B cell (primary cell): ENCODE results near the gene FN3K. TPM values are rescaled to one million over a fixed set of nuclear protein-coding genes. Genes with fewer than 3 reads are reported as not detected.

Experiments
- ATAC-seq: fragments of 200-7000 bp; cut with Tn5 transposase; one replicate; pipeline ENCODE4 v1.10.0; 2021; ENCODE audit warnings: low read depth, mild to moderate bottlenecking, moderate number of reproducible peaks, moderate library complexity
- CTCF ChIA-PET: fragments of 350-600 bp; sonication (Branson Sonifier 250); formaldehyde crosslinking; loops from one replicate; lab custom pipeline; 2021; ENCODE audit warnings: antibody characterized with exemption, inconsistent platforms; lab: Charles Lee
- POLR2A ChIA-PET: fragments of 350-600 bp; sonication (Branson Sonifier 250); formaldehyde crosslinking; loops from one replicate; lab custom pipeline; 2021; ENCODE audit warnings: antibody characterized with exemption; lab: Charles Lee
- DNase-seq: peaks from one replicate; pipeline ENCODE4 v3.0.0; 2013
- H2AFZ ChIP-seq: 2 replicates; pipeline ENCODE4 v1.6.1; 2012; ENCODE audit warnings: mild to moderate bottlenecking, low read depth, low read length; ENCODE audit not compliant: insufficient read depth, poor library complexity, severe bottlenecking
- H3K27ac ChIP-seq, 2 donors: 1 replicate in 1 of 2; 2 replicates in 1 of 2; pipeline ENCODE4 v1.5.1; 2012 to 2013; ENCODE audit warnings: low read length in 2 of 2, mild to moderate bottlenecking in 2 of 2, moderate library complexity in 1 of 2
- H3K27me3 ChIP-seq, 4 experiments: fragments of 200-600 bp in 1 of 4; sonication (generic) in 1 of 4; replicated peaks in 1 of 4; 1 replicate in 2 of 4; 2 replicates in 2 of 4; pipeline versions ENCODE4 v1.6.1 to v1.7.0; 2013 to 2016; ENCODE audit warnings: low read length in 3 of 4, mild to moderate bottlenecking in 2 of 4, mixed read lengths in 1 of 4, moderate library complexity in 1 of 4; ENCODE audit not compliant: insufficient read depth in 4 of 4, control insufficient read depth in 3 of 4; ENCODE audit errors: control extremely low read depth in 1 of 4
- H3K36me3 ChIP-seq, 2 experiments: replicated peaks in 1 of 2; 1 replicate in 1 of 2; 2 replicates in 1 of 2; pipeline versions ENCODE4 v1.6.1 to v1.7.1; 2013; ENCODE audit warnings: low read length in 1 of 2; ENCODE audit not compliant: insufficient read depth in 2 of 2, control insufficient read depth in 1 of 2; ENCODE audit errors: control extremely low read depth in 1 of 2, extremely low read depth in 1 of 2
- H3K4me1 ChIP-seq, 2 donors: fragments of 200-600 bp in 1 of 2; sonication (generic) in 1 of 2; 1 replicate in 1 of 2; 2 replicates in 1 of 2; pipeline versions ENCODE4 v1.5.1 to v1.6.1; 2013 to 2017; ENCODE audit warnings: low read length in 2 of 2; ENCODE audit not compliant: control insufficient read depth in 2 of 2, insufficient read depth in 2 of 2
- H3K4me2 ChIP-seq: replicated peaks from 2 replicates; pipeline ENCODE3; 2012; ENCODE audit warnings: mild to moderate bottlenecking, low read depth, low read length; ENCODE audit not compliant: poor library complexity, severe bottlenecking
- H3K4me3 ChIP-seq, 5 experiments: fragments of 200-600 bp in 1 of 5; sonication (generic) in 1 of 5; 1 replicate in 3 of 5; 2 replicates in 2 of 5; pipeline versions ENCODE4 v1.5.1 to v1.7.0; 2011 to 2016; ENCODE audit warnings: low read length in 4 of 5, mild to moderate bottlenecking in 4 of 5, low read depth in 2 of 5, control low read depth in 1 of 5, moderate library complexity in 1 of 5; ENCODE audit not compliant: insufficient read depth in 1 of 5; ENCODE audit errors: control extremely low read depth in 1 of 5, extremely low read depth in 1 of 5
- H3K79me2 ChIP-seq: fragments of 200-600 bp; sonication (generic); one replicate; pipeline ENCODE4 v1.6.0; 2016; ENCODE audit warnings: low read length; ENCODE audit not compliant: control insufficient read depth, insufficient read depth
- H3K9ac ChIP-seq: fragments of 200-600 bp; sonication (generic); 2 replicates; pipeline ENCODE4 v1.6.1; 2017; ENCODE audit warnings: mild to moderate bottlenecking, low read length, moderate library complexity
- H3K9me3 ChIP-seq, 3 donors: one replicate each; pipeline versions ENCODE4 v1.6.1 to v1.7.1; 2013; ENCODE audit warnings: low read length in 2 of 3; ENCODE audit not compliant: control insufficient read depth in 2 of 3, insufficient read depth in 1 of 3; ENCODE audit errors: control extremely low read depth in 1 of 3
- H4K20me1 ChIP-seq: 2 replicates; pipeline ENCODE4 v1.6.0; 2012; ENCODE audit warnings: mild to moderate bottlenecking, low read length; ENCODE audit not compliant: insufficient read depth, control insufficient read depth, poor library complexity, severe bottlenecking
- H3K27ac Mint-ChIP-seq: one replicate; pipeline ENCODE4 v1.8.0; 2021; ENCODE audit warnings: mixed read lengths
- H3K27me3 Mint-ChIP-seq: one replicate; pipeline ENCODE4 v1.8.0; 2021; ENCODE audit warnings: mixed read lengths
- H3K4me1 Mint-ChIP-seq: one replicate; pipeline ENCODE4 v1.8.0; 2021; ENCODE audit warnings: mixed read lengths
- H3K4me3 Mint-ChIP-seq: one replicate; pipeline ENCODE4 v1.8.0; 2021; ENCODE audit warnings: mixed read lengths
- H3K9me3 Mint-ChIP-seq: one replicate; pipeline ENCODE4 v1.8.0; 2022; ENCODE audit warnings: mixed read lengths; ENCODE audit not compliant: insufficient read depth
- CTCF ChIP-seq: fragments of 200-600 bp; IDR thresholded peaks from one replicate; pipeline ENCODE4 v1.8.0; 2022; ENCODE audit warnings: antibody characterized with exemption, mild to moderate bottlenecking
- EZH2 ChIP-seq: IDR thresholded peaks from 2 replicates; pipeline ENCODE4 v1.6.1; 2012; ENCODE audit warnings: borderline replicate concordance, low read depth, mild to moderate bottlenecking, moderate library complexity, low read length; ENCODE audit not compliant: insufficient read depth, poor library complexity, severe bottlenecking
- WGBS: methylation state at CpG from one replicate; pipeline ENCODE4 v1.1.5; 2013; ENCODE audit warnings: missing lambda C conversion rate; ENCODE audit not compliant: insufficient coverage; 5-methylcytosine and 5-hydroxymethylcytosine counted together
- intact Hi-C: fragments of 100-400 bp; cut with micrococcal nuclease; formaldehyde crosslinking; loops from one replicate; pipeline ENCODE4 v1.10.0; 2022
- polyA plus RNA-seq: library from polyadenylated mRNA; depleted of rRNA; stranded (reverse); fragments of >200 nt; gene quantifications from 2 replicates; pipeline ENCODE4 v1.2.3, GENCODE V29; 2012
- total RNA-seq, 2 donors: library from RNA; stranded (reverse); fragments of 120-200 nt in 1 of 2; gene quantifications; 1 replicate in 1 of 2; 2 replicates in 1 of 2; pipeline versions ENCODE4 v1.2.3 to v1.2.4, GENCODE V29; 2013 to 2022

The FN3K gene
- total and polyA plus RNA-seq, 2 donors (not counting 1 experiment from before 2014, with no cell fraction given), result 1.1 to 2.6 TPM

- H3K9me3 ChIP-seq, result no peaks in the 10 kb centered on the region
- ChIA-PET CTCF (no interaction called here), POLR2A (no interaction called here)
- intact Hi-C loops, result no loop called here
- H3K4me1 ChIP-seq, result peaks cover 3 to 19% of the 10 kb centered on the region in 2 donors
- Mint-ChIP-seq H3K27ac (no peak overlapping the region), H3K4me1 (peaks cover 13% of the 10 kb centered on the region), H3K9me3 (no peaks in the 10 kb centered on the region), H3K4me3 (no peak overlapping the region), H3K27me3 (no peaks in the 10 kb centered on the region)
- H3K36me3 ChIP-seq, result no peaks in the 10 kb centered on the region
- no peak overlapping the region for H3K4me2 ChIP-seq
- ATAC-seq (no peak), DNase-seq (no peak)
- no peak overlapping the region for H3K27ac ChIP-seq
- H3K4me3 ChIP-seq, result no peak overlapping the region
- no peak overlapping the region for H3K9ac ChIP-seq
- H4K20me1 ChIP-seq, result no peaks in the 10 kb centered on the region
- H3K79me2 ChIP-seq, result no peaks in the 10 kb centered on the region
- TF ChIP-seq CTCF, result no peak
- TF ChIP-seq EZH2, result no peak
- WGBS, result 89% methylated on average over 32 of the region's 38 CpGs
- no peaks in the 10 kb centered on the region for H3K27me3 ChIP-seq
- no peak overlapping the region for H2AFZ ChIP-seq
Observed at GRCh38 chr17:82703935-82704865, 31.2 kb upstream of the FN3K start.

GRCh38 chr17:82704886-82705285 is 30.5 kb upstream of the FN3K start:
- no peak for DNase-seq
- Histone ChIP-seq H3K4me3 (no peak overlapping the region), H3K9ac (no peak overlapping the region), H3K27ac (no peak overlapping the region), H3K4me1 (peaks cover 3 to 20% of the 10 kb centered on the region in 2 donors), H3K4me2 (no peak overlapping the region), H3K79me2 (no peaks in the 10 kb centered on the region), H3K27me3 (no peaks in the 10 kb centered on the region), H4K20me1 (no peaks in the 10 kb centered on the region), H2AFZ (no peak overlapping the region), H3K9me3 (no peaks in the 10 kb centered on the region), H3K36me3 (no peaks in the 10 kb centered on the region)
- H3K27ac Mint-ChIP-seq, result no peak overlapping the region
- H3K27me3 Mint-ChIP-seq, result no peaks in the 10 kb centered on the region
- no peak overlapping the region for H3K4me3 Mint-ChIP-seq
- CTCF ChIA-PET, result no interaction called here
- intact Hi-C loops, result no loop called here
- no peaks in the 10 kb centered on the region for H3K9me3 Mint-ChIP-seq
- no peak for ATAC-seq
- no peak for TF ChIP-seq EZH2
- no peak for TF ChIP-seq CTCF
- 82% methylated on average over 4 of the region's 13 CpGs for WGBS
- POLR2A ChIA-PET, result no interaction called here
- peaks cover 9% of the 10 kb centered on the region for H3K4me1 Mint-ChIP-seq
